Measurements from ENCODE around the gene TSPAN1. TPM values are rescaled to one million over a fixed set of nuclear protein-coding genes. Genes with fewer than 3 reads are reported as not detected.

The TSPAN1 gene
- total RNA-seq, 1 donor from 2014 or later, result 0.63 TPM

- no peaks in the 10 kb centered on the region for H3K27me3 Mint-ChIP-seq (ENCODE audit: low read depth)
- H3K27ac Mint-ChIP-seq, result no peak within 1 kb of the TSS
Measured at GRCh38 chr1:46176211-46176865, 1.5 kb downstream of the TSPAN1 start, which contains the start of gene P3R3URF. Gene P3R3URF (minus strand): TSS chr1:46176488. CDS start chr1:46176471, 17 bp downstream.

GRCh38 chr1:46179138-46180081 is 4.5 kb downstream of the TSPAN1 start:
- no peaks in the 10 kb centered on the region for H3K9me3 Mint-ChIP-seq
- H3K4me3 Mint-ChIP-seq, result no peak overlapping the region
- TF ChIP-seq CTCF (IDR thresholded peaks at IDR 0.05; ENCODE audit: unreplicated experiment), result peak; percentile 58
- H3K4me1 Mint-ChIP-seq, result peaks cover 21% of the 10 kb centered on the region
- no peaks in the 10 kb centered on the region for H3K36me3 Mint-ChIP-seq
- DNase-seq (ENCODE audit: low spot score in 2 of 2, unreplicated experiment in 2 of 2), result peak; percentile 61 to 81
- H3K27me3 Mint-ChIP-seq (ENCODE audit: low read depth), result no peaks in the 10 kb centered on the region
- H3K27ac Mint-ChIP-seq, result no peak overlapping the region

More at GRCh38 chr1:46176211-46176865, 1.5 kb downstream of the TSPAN1 start, which contains the start of gene P3R3URF:
- Mint-ChIP-seq H3K9me3 (no peaks in the 10 kb centered on the region), H3K4me1 (peaks cover 9% of the 10 kb centered on the region), H3K4me3 (no peak within 1 kb of the TSS), H3K36me3 (no peaks in the 10 kb centered on the region)
- DNase-seq (ENCODE audit: low spot score in 2 of 2, unreplicated experiment in 2 of 2), result no peak
- peak; percentile 10 for TF ChIP-seq CTCF (IDR thresholded peaks at IDR 0.05; ENCODE audit: unreplicated experiment)

- no peaks in the 10 kb centered on the region for H3K9me3 Mint-ChIP-seq
- no peak overlapping the region for H3K4me3 Mint-ChIP-seq
- no peak overlapping the region for H3K27ac Mint-ChIP-seq
- no peaks in the 10 kb centered on the region for H3K36me3 Mint-ChIP-seq
- no peak for TF ChIP-seq CTCF (IDR thresholded peaks at IDR 0.05; ENCODE audit: unreplicated experiment)
- DNase-seq (ENCODE audit: low spot score in 2 of 2, unreplicated experiment in 2 of 2), result no peak
- peaks cover 21% of the 10 kb centered on the region for H3K4me1 Mint-ChIP-seq
- H3K27me3 Mint-ChIP-seq (ENCODE audit: low read depth), result no peaks in the 10 kb centered on the region
Measured at GRCh38 chr1:46180082-46180616, 5.3 kb downstream of the TSPAN1 start.

- Mint-ChIP-seq H3K9me3 (no peaks in the 10 kb centered on the region), H3K4me1 (peaks cover 21% of the 10 kb centered on the region), H3K36me3 (no peaks in the 10 kb centered on the region), H3K27me3 (ENCODE audit: low read depth) (no peaks in the 10 kb centered on the region), H3K4me3 (no peak overlapping the region), H3K27ac (peak overlapping the region; percentile 53)
- no peak for TF ChIP-seq CTCF (IDR thresholded peaks at IDR 0.05; ENCODE audit: unreplicated experiment)
- no peak for DNase-seq (ENCODE audit: low spot score in 2 of 2, unreplicated experiment in 2 of 2)
Measured at GRCh38 chr1:46181343-46182260, 6.7 kb downstream of the TSPAN1 start.
